HG02943 (cell line): ENCODE data around the gene DHRS3.

Experiments
- ATAC-seq: cut with Tn5 transposase; IDR thresholded peaks from one replicate; pipeline ENCODE4 v1.9.1; 2021; ENCODE audit warnings: mild to moderate bottlenecking, low read depth, moderate library complexity; ENCODE audit not compliant: unreplicated experiment

The DHRS3 gene

GRCh38 chr1:12556368-12556930 is 61.6 kb downstream of the DHRS3 start:
- no peak for ATAC-seq

GRCh38 chr1:12555411-12556367 is 62.3 kb downstream of the DHRS3 start:
- ATAC-seq: no peak

GRCh38 chr1:12554521-12555305 is 63.3 kb downstream of the DHRS3 start:
- no peak for ATAC-seq

GRCh38 chr1:12553963-12554362 is 64.0 kb downstream of the DHRS3 start:
- no peak for ATAC-seq

GRCh38 chr1:12552951-12553921 is 64.8 kb downstream of the DHRS3 start:
- no peak for ATAC-seq

GRCh38 chr1:12552111-12552888 is 65.7 kb downstream of the DHRS3 start:
- no peak for ATAC-seq

GRCh38 chr1:12551584-12551983 is 66.4 kb downstream of the DHRS3 start:
- ATAC-seq: no peak

GRCh38 chr1:12549460-12550349 is 68.3 kb downstream of the DHRS3 start:
- ATAC-seq: no peak

- no peak for ATAC-seq
Measured at GRCh38 chr1:12548973-12549459, 69.0 kb downstream of the DHRS3 start.

- no peak for ATAC-seq
Measured at GRCh38 chr1:12548279-12548972, 69.6 kb downstream of the DHRS3 start.

- ATAC-seq: no peak
Measured at GRCh38 chr1:12547586-12548225, 70.3 kb downstream of the DHRS3 start.

- no peak for ATAC-seq
Measured at GRCh38 chr1:12546771-12547585, 71.0 kb downstream of the DHRS3 start.

GRCh38 chr1:12544992-12545391 is 73.0 kb downstream of the DHRS3 start:
- ATAC-seq: no peak

GRCh38 chr1:12544357-12544756 is 73.7 kb downstream of the DHRS3 start:
- ATAC-seq: no peak

GRCh38 chr1:12543740-12544154 is 74.3 kb downstream of the DHRS3 start:
- ATAC-seq: no peak
